Motor neuron (in vitro differentiated cells): ENCODE data around the gene ALS2CL. TPM values are rescaled to one million over a fixed set of nuclear protein-coding genes. Genes with fewer than 3 reads are reported as not detected.

ENCODE experiments used
- ATAC-seq, 8 experiments: fragments of 200-7000 bp; cut with Tn5 transposase; replicated peaks in 6 of 8; 2 replicates each; pipeline ENCODE4 v1.8.0; 2021; ENCODE audit warnings: mild to moderate bottlenecking in 8 of 8, moderate library complexity in 8 of 8
- H3K27ac ChIP-seq, 2 donors: fragments of 250-450 bp; sonication (Bioruptor Pico); 2 replicates each; pipeline ENCODE4 v1.9.0; 2021; ENCODE audit warnings: antibody characterized with exemption in 2 of 2, mild to moderate bottlenecking in 2 of 2, moderate library complexity in 1 of 2
- H3K4me1 ChIP-seq, 2 donors: fragments of 250-450 bp; sonication (Bioruptor Pico); replicated peaks in 1 of 2; 2 replicates each; pipeline ENCODE4 v1.6.1; 2021; ENCODE audit warnings: antibody characterized with exemption in 2 of 2, mild to moderate bottlenecking in 2 of 2, moderate library complexity in 1 of 2
- H3K4me3 ChIP-seq, 5 donors: fragments of 250-450 bp; sonication (Bioruptor Pico); 2 replicates each; pipeline ENCODE4 v1.9.0; 2021; ENCODE audit warnings: antibody characterized with exemption in 5 of 5, mild to moderate bottlenecking in 5 of 5, moderate library complexity in 4 of 5
- WGBS, 10 experiments: fragments of 450-650 bp; shearing (Covaris generic); methylation state at CpG; one replicate each; pipeline ENCODE4 v1.0.0; 2022; 5-methylcytosine and 5-hydroxymethylcytosine counted together
- in situ Hi-C, 9 experiments: fragments of 400-800 bp; cut with MboI; loops; one replicate each; pipeline ENCODE4 v1.15.0; 2021; ENCODE audit warnings: low sequenced_read_pairs in 9 of 9, low pct_unique_long_range_greater_than_20kb in 2 of 9; ENCODE audit not compliant: unreplicated experiment in 9 of 9
- total RNA-seq, 8 experiments: library from RNA; unstranded; fragments of 300-600 nt; gene quantifications; 2 replicates each; pipeline versions ENCODE4 v1.2.3 to v1.2.4, GENCODE V29; 2022

The ALS2CL gene
- total RNA-seq, 8 experiments from 2014 or later, result 0.49 to 3.3 (median 1.5) TPM

GRCh38 chr3:46724424-46724823, 30.9 kb upstream of the ALS2CL start:
- 45 to 88% (median 69%) methylated on average over 3 to 4 of the region's 4 CpGs for WGBS, 10 experiments
- in situ Hi-C loops, result loop anchor here in 7 of 9 experiments (25.0 kb wide), 4 partner anchors 163 to 638 kb away; partner anchors contain the start of gene PTH1R (in 5 of the 7)

GRCh38 chr3:46722443-46722842, 29.0 kb upstream of the ALS2CL start:
- ATAC-seq, result no peak
- 71 to 100% (median 94%) methylated on average over 1 to 5 of the region's 5 CpGs; no CpG with 5 or more reads in 3 of the 10 experiments for WGBS, 10 experiments
- Histone ChIP-seq H3K27ac (no peak overlapping the region), H3K4me3 (no peak overlapping the region), H3K4me1 (no peaks in the 10 kb centered on the region)
- in situ Hi-C loops, result loop anchor here in 7 of 9 experiments (25.0 kb wide), 4 partner anchors 165 to 640 kb away; partner anchors contain the start of gene PTH1R (in 5 of the 7)

More at GRCh38 chr3:46724424-46724823, 30.9 kb upstream of the ALS2CL start:
- H3K27ac ChIP-seq, result no peak overlapping the region
- no peaks in the 10 kb centered on the region for H3K4me1 ChIP-seq
- ATAC-seq, result no peak
- H3K4me3 ChIP-seq, result no peak overlapping the region

- no peak overlapping the region for H3K4me3 ChIP-seq
- in situ Hi-C loops, result loop anchor here in 7 of 9 experiments (25.0 kb wide), 4 partner anchors 166 to 641 kb away; partner anchors contain the start of gene PTH1R (in 5 of the 7)
- WGBS, 10 experiments, result 0 to 100% (median 64%) methylated on average over 1 to 2 of the region's 2 CpGs; no CpG with 5 or more reads in 2 of the 10 experiments
- H3K4me1 ChIP-seq, result no peaks in the 10 kb centered on the region
- no peak overlapping the region for H3K27ac ChIP-seq
- no peak for ATAC-seq
Measured at GRCh38 chr3:46721009-46721408, 27.5 kb upstream of the ALS2CL start.

GRCh38 chr3:46719735-46720271, 26.3 kb upstream of the ALS2CL start:
- WGBS, 10 experiments, result 40 to 87% (median 65%) methylated on average over 1 to 4 of the region's 4 CpGs; no CpG with 5 or more reads in 4 of the 10 experiments
- in situ Hi-C loops, result loop anchor here in 8 of 9 experiments (10.0 to 25.0 kb wide), 5 partner anchors 165 to 642 kb away; partner anchors contain the start of gene PTH1R (in 5 of the 8)
- ATAC-seq, result no peak
- no peaks in the 10 kb centered on the region for H3K4me1 ChIP-seq
- H3K4me3 ChIP-seq, result no peak overlapping the region
- no peak overlapping the region for H3K27ac ChIP-seq

GRCh38 chr3:46719044-46719565, 25.6 kb upstream of the ALS2CL start:
- WGBS, 10 experiments, result 29 to 83% (median 69%) methylated on average over 1 to 2 of the region's 2 CpGs; no CpG with 5 or more reads in 6 of the 10 experiments
- no peaks in the 10 kb centered on the region for H3K4me1 ChIP-seq
- in situ Hi-C loops, result loop anchor here in 8 of 9 experiments (10.0 to 25.0 kb wide), 5 partner anchors 166 to 643 kb away; partner anchors contain the start of gene PTH1R (in 5 of the 8)
- ATAC-seq, result no peak
- no peak overlapping the region for H3K27ac ChIP-seq
- H3K4me3 ChIP-seq, result no peak overlapping the region

GRCh38 chr3:46717447-46718231, 24.2 kb upstream of the ALS2CL start, which contains the start of gene PRSS50:
TSS of gene PRSS50 (minus strand) at chr3:46717869. CDS start at chr3:46717824, 45 bp downstream.
- in situ Hi-C loops, result loop anchor here in 8 of 9 experiments (10.0 to 25.0 kb wide), 5 partner anchors 167 to 645 kb away; partner anchors contain the start of gene PTH1R (in 5 of the 8)
- H3K4me3 ChIP-seq, result no peak within 1 kb of the TSS
- ATAC-seq, result peak in 1 of 8 experiments; percentile 78
- no peaks in the 10 kb centered on the region for H3K4me1 ChIP-seq
- no peak within 1 kb of the TSS for H3K27ac ChIP-seq
- 65 to 100% (median 80%) methylated on average over 1 to 3 of the region's 61 CpGs; no CpG with 5 or more reads in 6 of the 10 experiments for WGBS, 10 experiments

GRCh38 chr3:46716461-46717441, 23.3 kb upstream of the ALS2CL start:
- Histone ChIP-seq H3K4me1 (no peaks in the 10 kb centered on the region), H3K27ac (no peak overlapping the region), H3K4me3 (no peak overlapping the region)
- WGBS, 10 experiments, result 53 to 100% (median 86%) methylated on average over 1 to 7 of the region's 19 CpGs; no CpG with 5 or more reads in 4 of the 10 experiments
- no peak for ATAC-seq
- in situ Hi-C loops, result loop anchor here in 8 of 9 experiments (10.0 to 25.0 kb wide), 5 partner anchors 168 to 646 kb away; partner anchors contain the start of gene PTH1R (in 5 of the 8)

GRCh38 chr3:46715507-46716175, 22.2 kb upstream of the ALS2CL start:
- 20 to 100% (median 83%) methylated on average over 1 to 8 of the region's 11 CpGs; no CpG with 5 or more reads in 5 of the 10 experiments for whole genome bisulfite sequencing, 10 experiments
- in situ Hi-C loops, result loop anchor here in 8 of 9 experiments (10.0 to 25.0 kb wide), 5 partner anchors 169 to 647 kb away; partner anchors contain the start of gene PTH1R (in 5 of the 8)
- ATAC-seq, result no peak
- peaks cover 4 to 6% of the 10 kb centered on the region in 2 donors for H3K4me1 ChIP-seq
- no peak overlapping the region for H3K27ac ChIP-seq
- H3K4me3 ChIP-seq, result no peak overlapping the region

GRCh38 chr3:46714728-46715506, 21.4 kb upstream of the ALS2CL start:
- Histone ChIP-seq H3K27ac (no peak overlapping the region), H3K4me3 (no peak overlapping the region), H3K4me1 (peaks cover 6% of the 10 kb centered on the region in 2 donors)
- in situ Hi-C loops, result loop anchor here in 8 of 9 experiments (10.0 to 25.0 kb wide), 5 partner anchors 170 to 647 kb away; partner anchors contain the start of gene PTH1R (in 5 of the 8)
- ATAC-seq, result no peak
- 0 to 80% (median 74%) methylated on average over 1 to 9 of the region's 10 CpGs; no CpG with 5 or more reads in 2 of the 10 experiments for WGBS, 10 experiments

- 45 to 95% (median 80%) methylated on average over 1 to 4 of the region's 22 CpGs; no CpG with 5 or more reads in 6 of the 10 experiments for WGBS, 10 experiments
- Histone ChIP-seq H3K4me3 (no peak overlapping the region), H3K27ac (no peak overlapping the region), H3K4me1 (peaks cover 6% of the 10 kb centered on the region in 2 donors)
- no peak for ATAC-seq
- in situ Hi-C loops, result loop anchor here in 8 of 9 experiments (10.0 to 25.0 kb wide), 5 partner anchors 171 to 648 kb away; partner anchors contain the start of gene PTH1R (in 5 of the 8)
Measured at GRCh38 chr3:46713898-46714552, 20.5 kb upstream of the ALS2CL start.
